Spleen (tissue), 11 donors: ENCODE measurements around the gene ITPKC. TPM values are rescaled to one million over a fixed set of nuclear protein-coding genes. Genes with fewer than 3 reads are reported as not detected.
A peak's percentile ranks its signal among the peaks of the same experiment; 100 is the strongest.

ENCODE experiments used
- DNase-seq: peaks from one replicate; pipeline ENCODE4 v3.0.0-alpha.2; 2020
- H3K27ac ChIP-seq, 8 donors: fragments of 200-600 bp; sonication (generic) in 7 of 8; 1 replicate in 4 of 8; 2 replicates in 4 of 8; pipeline versions ENCODE4 v1.5.0 to v1.8.0; 2016 to 2021; ENCODE audit warnings: inconsistent platforms in 4 of 8, mild to moderate bottlenecking in 4 of 8, moderate library complexity in 1 of 8
- H3K27me3 ChIP-seq, 7 donors: fragments of 200-600 bp; sonication (generic) in 6 of 7; replicated peaks in 1 of 7; 1 replicate in 4 of 7; 2 replicates in 3 of 7; pipeline versions ENCODE4 v1.5.0 to v1.8.0; 2016 to 2021; ENCODE audit warnings: inconsistent platforms in 3 of 7, mild to moderate bottlenecking in 1 of 7
- H3K36me3 ChIP-seq, 6 donors: fragments of 200-600 bp; sonication (generic) in 5 of 6; 1 replicate in 4 of 6; 2 replicates in 2 of 6; pipeline versions ENCODE4 v1.5.0 to v1.8.0; 2016 to 2021; ENCODE audit warnings: inconsistent platforms in 2 of 6
- H3K4me1 ChIP-seq, 6 donors: fragments of 200-600 bp; sonication (generic) in 5 of 6; 1 replicate in 3 of 6; 2 replicates in 3 of 6; pipeline versions ENCODE4 v1.5.0 to v1.8.0; 2016 to 2021; ENCODE audit warnings: inconsistent platforms in 3 of 6
- H3K4me3 ChIP-seq, 8 donors: fragments of 200-600 bp; sonication (generic) in 7 of 8; 1 replicate in 4 of 8; 2 replicates in 4 of 8; pipeline versions ENCODE4 v1.5.0 to v1.8.0; 2016 to 2021; ENCODE audit warnings: inconsistent platforms in 4 of 8, mild to moderate bottlenecking in 4 of 8, moderate library complexity in 2 of 8
- H3K9me3 ChIP-seq, 8 donors: fragments of 200-600 bp; sonication (generic) in 7 of 8; 1 replicate in 4 of 8; 2 replicates in 4 of 8; pipeline versions ENCODE4 v1.5.0 to v1.8.0; 2016 to 2021; ENCODE audit warnings: inconsistent platforms in 4 of 8
- CTCF ChIP-seq, 11 experiments: fragments of 200-600 bp in 7 of 11; fragments of 450-650 bp in 4 of 11; sonication (generic) in 4 of 11; IDR thresholded peaks in 8 of 11; conservative IDR thresholded peaks in 3 of 11; 1 replicate in 7 of 11; 2 replicates in 4 of 11; pipeline versions ENCODE4 v1.4.0 to v1.8.0; 2016 to 2021; ENCODE audit warnings: antibody characterized with exemption in 11 of 11, inconsistent platforms in 4 of 11, mild to moderate bottlenecking in 1 of 11
- POLR2A ChIP-seq, 3 donors: fragments of 450-650 bp; IDR thresholded peaks; one replicate each; pipeline ENCODE4 v1.5.1; 2017; ENCODE audit warnings: antibody characterized with exemption in 3 of 3, mild to moderate bottlenecking in 1 of 3
- POLR2AphosphoS5 ChIP-seq, 3 donors: sonication (generic); formaldehyde crosslinking; IDR thresholded peaks; one replicate each; pipeline ENCODE4 v1.5.1; 2017; ENCODE audit warnings: antibody characterized with exemption in 3 of 3
- WGBS, 5 donors: extraction: QIAGEN DNeasy Blood & Tissue Kit in 3 of 5; methylation state at CpG; one replicate each; pipeline versions ENCODE4 v1.1.5 to v1.1.7; 2013 to 2018; 5-methylcytosine and 5-hydroxymethylcytosine counted together
- intact Hi-C: fragments of 100-400 bp; cut with DNase I; formaldehyde crosslinking; loops from one replicate; pipeline ENCODE4 v1.15.0; 2023; ENCODE audit warnings: low total_unique reads
- polyA plus RNA-seq, 3 donors: library from polyadenylated mRNA; stranded (reverse); fragments of 200-250 nt; gene quantifications; one replicate each; pipeline ENCODE4 v1.2.1, GENCODE V29; 2013
- total RNA-seq, 7 donors: library from RNA; depleted of rRNA in 3 of 7; stranded (reverse); fragments of >200 nt in 3 of 7; fragmentation: NEBNext Ultra II Directional in 4 of 7; extraction: Animal tissue kit (Norgen Biotek cat#: 25700) in 4 of 7; gene quantifications; one replicate each; pipeline versions ENCODE4 v1.1.0 to v1.2.1, GENCODE V29; 2016 to 2021
- donor health status: healthy with polysubstance abuse.
- donor health status: DM: no; HTN: no; CAD: no; lungs with moderate emphysema.
- donor health status: DM: no; HTN: no; CAD: no.
- donor health status: Bipolar disorder and iron deficiency.
- donor health status: healthy.
- donor health status: DM: no; HTN: no; CAD: no.
- donor health status: DM: yes; HTN: yes; CAD: no.

ITPKC gene
- total and polyA plus RNA-seq, 10 donors = 6.8 to 39.2 (median 15.2) TPM

- peaks cover 0 to 40% (median 0%) of the 10 kb centered on the region in 6 donors for H3K36me3 ChIP-seq
- H3K27me3 ChIP-seq = no peaks in the 10 kb centered on the region
- intact Hi-C loops = no loop called here
- peaks cover 3 to 51% (median 21%) of the 10 kb centered on the region in 6 donors for H3K4me1 ChIP-seq
- 66 to 92% (median 89%) methylated on average over 5 to 14 of the region's 14 CpGs for WGBS, 5 donors
- H3K27ac ChIP-seq = peak overlapping the region in 2 of 8 donors; percentile 28 to 70
- no peaks in the 10 kb centered on the region for H3K9me3 ChIP-seq
- TF ChIP-seq POLR2AphosphoS5 (IDR thresholded peaks at IDR 0.05) (no peak), CTCF (IDR thresholded peaks at IDR 0.05 in 8 of 11, conservative IDR thresholded peaks at IDR 0.05 in 3 of 11) (no peak), POLR2A (IDR thresholded peaks at IDR 0.05) (no peak)
- peak; percentile 69 for DNase-seq
- peak overlapping the region in 1 of 8 donors; percentile 13 for H3K4me3 ChIP-seq
Measured at GRCh38 chr19:40686882-40687524, 29.9 kb upstream of the ITPKC start.

GRCh38 chr19:40687525-40688016 lies 29.3 kb upstream of the ITPKC start:
- WGBS, 5 donors = 62 to 68% (median 67%) methylated on average over 11 to 12 of the region's 12 CpGs
- peak overlapping the region in 3 of 8 donors; percentile 28 to 70 (median 33) for H3K27ac ChIP-seq

GRCh38 chr19:40688309-40688708 lies 28.6 kb upstream of the ITPKC start:
- DNase-seq = no peak
- WGBS, 5 donors = 67 to 92% (median 89%) methylated on average over 1 of the region's 1 CpG
- Histone ChIP-seq H3K27ac (no peak overlapping the region), H3K4me3 (no peak overlapping the region), H3K9me3 (no peaks in the 10 kb centered on the region), H3K27me3 (no peaks in the 10 kb centered on the region), H3K4me1 (peaks cover 3 to 51% (median 21%) of the 10 kb centered on the region in 6 donors), H3K36me3 (peaks cover 0 to 42% (median 0%) of the 10 kb centered on the region in 6 donors)
- TF ChIP-seq CTCF (IDR thresholded peaks at IDR 0.05 in 8 of 11, conservative IDR thresholded peaks at IDR 0.05 in 3 of 11) (no peak), POLR2AphosphoS5 (IDR thresholded peaks at IDR 0.05) (no peak), POLR2A (IDR thresholded peaks at IDR 0.05) (no peak)
- intact Hi-C loops = no loop called here

More at GRCh38 chr19:40687525-40688016, 29.3 kb upstream of the ITPKC start:
- H3K9me3 ChIP-seq = no peaks in the 10 kb centered on the region
- TF ChIP-seq CTCF (IDR thresholded peaks at IDR 0.05 in 8 of 11, conservative IDR thresholded peaks at IDR 0.05 in 3 of 11) (no peak), POLR2AphosphoS5 (IDR thresholded peaks at IDR 0.05) (peak in 1 of 3 donors; percentile 25)
- peak overlapping the region in 1 of 8 donors; percentile 13 for H3K4me3 ChIP-seq
- H3K4me1 ChIP-seq = peaks cover 3 to 51% (median 21%) of the 10 kb centered on the region in 6 donors
- intact Hi-C loops = no loop called here
- peak; percentile 84 for DNase-seq
- H3K27me3 ChIP-seq = no peaks in the 10 kb centered on the region
- H3K36me3 ChIP-seq = peaks cover 0 to 40% (median 0%) of the 10 kb centered on the region in 6 donors

GRCh38 chr19:40688987-40689338 lies 27.9 kb upstream of the ITPKC start:
- Histone ChIP-seq H3K4me3 (peak overlapping the region in 5 of 8 donors; percentile 54 to 86 (median 68)), H3K27me3 (no peaks in the 10 kb centered on the region), H3K9me3 (no peaks in the 10 kb centered on the region), H3K4me1 (peaks cover 3 to 51% (median 21%) of the 10 kb centered on the region in 6 donors), H3K27ac (no peak overlapping the region), H3K36me3 (peaks cover 0 to 48% (median under 1%) of the 10 kb centered on the region in 6 donors)
- no peak for TF ChIP-seq POLR2AphosphoS5 (IDR thresholded peaks at IDR 0.05)
- 43 to 81% (median 78%) methylated on average over 4 of the region's 4 CpGs for WGBS, 5 donors
- intact Hi-C loops = no loop called here
- no peak for DNase-seq
